Upper lobe of left lung (tissue), 4 donors: ENCODE results near the gene GRK1.

Source experiments
- CTCF ChIP-seq, 6 experiments: fragments of 450-650 bp in 4 of 6; fragments of 200-600 bp in 2 of 6; sonication (generic) in 2 of 6; IDR thresholded peaks; one replicate each; pipeline ENCODE4 v1.5.1; 2016 to 2019; ENCODE audit warnings: antibody characterized with exemption in 6 of 6
- EP300 ChIP-seq, 4 donors: sonication (generic); formaldehyde crosslinking; IDR thresholded peaks; one replicate each; pipeline ENCODE4 v1.5.1; 2017; ENCODE audit warnings: antibody characterized with exemption in 4 of 4, control low read depth in 2 of 4
- POLR2A ChIP-seq, 4 donors: fragments of 450-650 bp; IDR thresholded peaks; one replicate each; pipeline ENCODE4 v1.5.1; 2016 to 2017; ENCODE audit warnings: antibody characterized with exemption in 4 of 4, mild to moderate bottlenecking in 2 of 4

- TF ChIP-seq CTCF (IDR thresholded peaks at IDR 0.05) = no peak
- TF ChIP-seq POLR2A (IDR thresholded peaks at IDR 0.05) = no peak
- TF ChIP-seq EP300 (IDR thresholded peaks at IDR 0.05) = no peak
Measured at GRCh38 chr13:113633485-113633873, 33.5 kb upstream of the GRK1 start.
